Fibroblast of peridontal ligament (primary cell): ENCODE results near the gene CCL11.
A peak's percentile ranks its signal among the peaks of the same experiment; 100 is the strongest.

ENCODE experiments used
- DNase-seq: peaks from one replicate; pipeline ENCODE4 v3.0.0-alpha.2; 2010; ENCODE audit errors: extremely low read depth

Gene CCL11

GRCh38 chr17:34257299-34257985 is 28.1 kb upstream of the CCL11 start:
- no peak for DNase-seq

- no peak for DNase-seq
These were observed 27.6 kb upstream of the CCL11 start for GRCh38 chr17:34257986-34258326.

GRCh38 chr17:34259146-34259545 is 26.4 kb upstream of the CCL11 start:
- peak; percentile 79 for DNase-seq

- no peak for DNase-seq
These were observed 24.7 kb upstream of the CCL11 start for GRCh38 chr17:34260861-34261260.

- DNase-seq, result no peak
These were observed 23.8 kb upstream of the CCL11 start for GRCh38 chr17:34261568-34262337.

GRCh38 chr17:34265711-34266110 is 19.8 kb upstream of the CCL11 start:
- DNase-seq, result no peak

- no peak for DNase-seq
These were observed 15.6 kb upstream of the CCL11 start, which contains the start of gene CCL7 for GRCh38 chr17:34269969-34270368. TSS of gene CCL7 (plus strand) at chr17:34270221. CDS start at chr17:34270291, 70 bp downstream.

GRCh38 chr17:34275881-34276280 is 9.7 kb upstream of the CCL11 start:
- DNase-seq, result peak; percentile 92

GRCh38 chr17:34276826-34277225 is 8.7 kb upstream of the CCL11 start:
- no peak for DNase-seq

DNA sequence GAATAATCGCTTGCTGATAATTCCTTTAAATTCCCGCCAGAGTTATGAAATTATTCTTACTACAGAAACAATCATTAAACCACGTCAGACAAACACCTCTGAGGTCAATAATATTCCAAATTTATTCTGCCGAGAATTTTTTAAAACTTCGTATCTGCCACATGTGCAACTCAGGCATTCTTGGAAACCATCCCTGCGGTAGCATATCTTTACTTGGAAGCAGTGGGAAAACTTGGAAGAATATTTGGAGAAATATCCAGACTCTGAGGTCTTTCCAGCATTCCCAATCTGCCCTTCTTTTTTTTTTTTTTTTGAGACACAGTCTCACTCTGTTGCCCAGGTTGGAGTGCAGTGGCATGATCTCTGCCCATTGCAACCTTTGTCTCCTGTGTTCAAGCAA is 2.0 kb upstream of the CCL11 start:
- no peak for DNase-seq

DNA sequence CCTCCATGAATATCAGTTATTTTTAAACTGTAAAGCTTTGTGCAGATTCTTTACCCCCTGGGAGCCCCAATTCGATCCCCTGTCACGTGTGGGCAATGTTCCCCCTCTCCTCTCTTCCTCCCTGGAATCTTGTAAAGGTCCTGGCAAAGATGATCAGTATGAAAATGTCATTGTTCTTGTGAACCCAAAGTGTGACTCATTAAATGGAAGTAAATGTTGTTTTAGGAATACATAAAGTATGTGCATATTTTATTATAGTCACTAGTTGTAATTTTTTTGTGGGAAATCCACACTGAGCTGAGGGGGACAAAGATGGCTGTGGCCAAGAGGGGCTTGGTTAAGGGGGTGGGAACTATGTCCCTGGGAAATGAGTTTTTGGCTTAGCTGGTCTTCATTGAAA is 2.3 kb downstream of the CCL11 start:
- DNase-seq, result no peak

DNA sequence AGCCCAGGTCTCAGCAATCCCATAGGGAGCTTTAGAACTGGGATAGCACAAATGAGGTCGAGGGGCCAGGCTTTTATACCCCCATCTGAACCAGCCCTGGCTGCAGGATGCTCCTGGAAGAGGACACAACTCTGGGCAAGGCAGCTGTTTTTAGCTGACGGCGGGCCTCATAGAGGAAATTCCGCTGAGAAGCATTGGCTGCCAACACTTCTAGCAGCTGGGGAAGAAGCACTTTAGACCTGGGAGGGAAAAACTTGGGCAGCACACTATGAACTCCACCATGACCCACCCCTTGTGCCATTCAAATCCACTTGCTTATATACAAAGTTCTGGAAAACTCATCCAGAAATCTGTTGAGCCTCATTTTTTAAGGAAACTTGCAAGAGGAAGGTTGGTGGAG is 5.0 kb downstream of the CCL11 start:
- no peak for DNase-seq

GRCh38 chr17:34291721-34292348 is 6.3 kb downstream of the CCL11 start:
- DNase-seq, result no peak

GRCh38 chr17:34299027-34299426 is 13.5 kb downstream of the CCL11 start:
- no peak for DNase-seq

GRCh38 chr17:34299956-34300577 is 14.5 kb downstream of the CCL11 start:
- DNase-seq, result peak; percentile 43

DNA sequence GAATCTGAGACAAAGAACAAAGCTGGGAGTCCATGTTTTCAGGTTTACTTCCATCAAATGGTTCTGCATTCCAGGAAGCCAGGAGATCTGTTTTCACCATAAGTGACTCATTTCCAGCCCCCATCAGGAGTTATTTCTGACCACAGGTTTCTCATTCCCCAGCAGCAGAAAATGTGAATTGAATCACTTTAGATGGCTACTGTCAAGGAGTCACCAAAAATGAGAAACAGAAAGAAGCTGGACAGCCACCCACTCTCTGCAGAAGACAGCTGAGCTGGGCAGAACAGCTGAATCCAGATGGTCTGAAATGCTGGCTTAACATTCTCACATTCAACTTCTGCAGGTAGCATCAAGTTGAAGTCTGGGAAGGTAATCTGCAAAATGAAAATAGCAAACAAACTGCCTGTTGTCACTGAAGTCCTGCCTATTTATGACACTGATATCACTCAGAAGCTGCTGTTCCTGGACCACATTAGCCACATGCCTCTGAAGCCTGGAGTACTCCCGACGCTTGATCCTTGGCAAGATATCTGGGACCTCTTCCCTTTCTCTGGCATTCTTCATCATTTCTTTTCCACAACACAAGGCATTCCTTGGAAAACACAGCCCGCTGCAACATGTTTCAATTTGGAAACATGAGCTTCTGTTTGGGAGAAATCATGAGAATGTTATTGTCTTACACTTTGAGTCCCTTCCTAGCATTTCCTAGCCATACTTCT is 15.3 kb downstream of the CCL11 start:
- DNase-seq, result peak; percentile 64

GRCh38 chr17:34301986-34302385 is 16.4 kb downstream of the CCL11 start:
- no peak for DNase-seq

DNA sequence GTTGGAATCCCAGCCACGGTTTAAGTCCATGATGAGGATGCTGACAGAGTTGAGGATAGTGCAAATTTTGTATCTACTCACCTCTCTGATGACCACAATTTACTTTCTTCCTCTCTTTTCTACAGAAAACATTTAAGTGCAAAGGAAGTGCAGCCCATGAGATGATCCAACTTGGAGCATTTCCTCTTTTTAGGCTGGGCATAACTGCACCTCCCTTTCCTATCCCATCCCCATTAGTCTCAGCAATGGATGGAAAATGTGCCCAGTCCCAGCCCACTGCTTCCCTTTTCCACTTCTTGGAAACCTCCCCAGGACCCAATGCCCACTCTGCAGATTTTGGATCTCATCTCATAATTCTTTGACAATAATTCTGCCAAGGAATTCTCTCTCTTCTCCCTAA is 17.1 kb downstream of the CCL11 start:
- no peak for DNase-seq

- DNase-seq, result no peak
These were observed 18.1 kb downstream of the CCL11 start for GRCh38 chr17:34303606-34304005.

DNA sequence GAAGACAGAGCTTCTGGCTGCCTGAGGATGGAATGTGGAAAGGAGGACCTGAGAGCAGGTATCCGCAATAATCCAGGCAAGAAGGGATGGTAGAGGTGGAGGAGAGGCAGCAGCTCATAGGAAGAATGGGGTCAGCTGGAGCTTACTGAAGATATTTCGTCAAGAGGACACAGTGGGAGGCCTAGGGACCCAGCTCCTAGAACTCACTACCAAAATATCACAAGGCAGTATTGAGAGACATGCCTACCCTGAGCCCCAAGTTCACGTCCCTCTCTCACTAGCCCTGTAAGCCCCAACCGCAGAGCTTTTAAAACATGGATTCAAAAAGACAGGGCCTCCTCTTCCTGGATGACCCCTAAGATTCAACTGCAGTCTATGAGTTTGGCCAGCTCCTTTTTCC is 19.5 kb downstream of the CCL11 start:
- no peak for DNase-seq

- no peak for DNase-seq
These were observed 20.1 kb downstream of the CCL11 start for GRCh38 chr17:34305606-34306005.

- DNase-seq, result peak; percentile 80
These were observed 20.9 kb downstream of the CCL11 start for GRCh38 chr17:34306466-34306865.
